ENCODE results near the gene MSH5. TPM values are rescaled to one million over a fixed set of nuclear protein-coding genes. Genes with fewer than 3 reads are reported as not detected.

MSH5 gene
- total RNA-seq, 2 experiments from 2014 or later, result 104 to 218 TPM

- peaks cover 20% of the 10 kb centered on the region for H3K4me1 ChIP-seq (ENCODE audit: insufficient read depth, low read length, poor library complexity, severe bottlenecking)
- intact Hi-C loops (cut with micrococcal nuclease; ENCODE audit: unreplicated experiment), result loop anchor here (2.0 to 10.0 kb wide), 3 partner anchors 24 to 252 kb away; partner anchors contain the start of genes NELFE and SKIC2
- H3K27ac ChIP-seq (ENCODE audit: low read depth, low read length, poor library complexity, severe bottlenecking), result peak overlapping the region; percentile 74
- BruUV-seq (replicated peaks), result TSS peak; percentile 80
- no peak for TF ChIP-seq CTCF (conservative IDR thresholded peaks at IDR 0.05; ENCODE audit: low read length)
- no peak for TF ChIP-seq EZH2phosphoT487 (IDR thresholded peaks at IDR 0.05; ENCODE audit: borderline replicate concordance, low read depth, low read length)
- H3K36me3 ChIP-seq (ENCODE audit: insufficient read depth, low read length), result peaks cover 16% of the 10 kb centered on the region
- no peaks in the 10 kb centered on the region for H3K9me3 ChIP-seq (ENCODE audit: low read length)
- H3K4me3 ChIP-seq (ENCODE audit: low read depth, low read length, poor library complexity, severe bottlenecking), result peak overlapping the region; percentile 78
- ChIA-PET CTCF (ENCODE audit: unreplicated experiment) (no interaction called here), POLR2A (interaction anchor here (0.6 to 0.9 kb wide), 2 partner anchors 69 to 125 kb away, joined by 3 to 4 read pairs; partner anchors contain the start of gene HSPA1B)
- H3K79me2 ChIP-seq (ENCODE audit: insufficient read depth, low read depth, low read length), result peaks cover 14% of the 10 kb centered on the region; the same call in 1 of the 2 replicates
- H3K4me2 ChIP-seq (ENCODE audit: low read length), result peak overlapping the region; percentile 98
- H2AFZ ChIP-seq (ENCODE audit: low read length), result peak overlapping the region; percentile 88
- DNase-seq (ENCODE audit: low spot score), result no peak
- H3K9me2 ChIP-seq (ENCODE audit: insufficient read depth, low read length), result no peaks in the 10 kb centered on the region
- no peaks in the 10 kb centered on the region for H4K20me1 ChIP-seq (ENCODE audit: insufficient read depth, low read length)
These were observed 37.4 kb upstream of the MSH5 start for GRCh38 chr6:31702405-31702818.

GRCh38 chr6:31702819-31703716, 36.7 kb upstream of the MSH5 start, which contains the start of gene ABHD16A:
Gene ABHD16A (minus strand): TSS chr6:31703324. CDS start chr6:31703281, 43 bp downstream.
- Histone ChIP-seq H3K27ac (ENCODE audit: low read depth, low read length, poor library complexity, severe bottlenecking) (peak within 1 kb of the TSS; percentile 74), H3K4me2 (ENCODE audit: low read length) (peak within 1 kb of the TSS; percentile 98), H3K4me1 (ENCODE audit: insufficient read depth, low read length, poor library complexity, severe bottlenecking) (peaks cover 20% of the 10 kb centered on the region), H3K9me3 (ENCODE audit: low read length) (no peaks in the 10 kb centered on the region), H3K36me3 (ENCODE audit: insufficient read depth, low read length) (peaks cover 16% of the 10 kb centered on the region), H4K20me1 (ENCODE audit: insufficient read depth, low read length) (no peaks in the 10 kb centered on the region), H3K4me3 (ENCODE audit: low read depth, low read length, poor library complexity, severe bottlenecking) (peak within 1 kb of the TSS; percentile 78), H3K79me2 (ENCODE audit: insufficient read depth, low read depth, low read length) (peaks cover 14% of the 10 kb centered on the region; the same call in 1 of the 2 replicates), H3K9me2 (ENCODE audit: insufficient read depth, low read length) (no peaks in the 10 kb centered on the region), H2AFZ (ENCODE audit: low read length) (peak within 1 kb of the TSS; percentile 88)
- ChIA-PET CTCF (ENCODE audit: unreplicated experiment) (interaction anchor here (0.9 kb wide), 1 partner anchor 37 kb away, joined by 3 read pairs; the partner anchor contains the start of gene MSH5), POLR2A (interaction anchor here (0.6 to 1.9 kb wide), 10 partner anchors 21 to 752 kb away, joined by 3 to 7 read pairs (median 4); partner anchors contain the start of genes CLIC1, HSPA1B and MSH5)
- DNase-seq (ENCODE audit: low spot score), result peak; percentile 99
- BruUV-seq (replicated peaks), result no TSS peak
- intact Hi-C loops (cut with micrococcal nuclease; ENCODE audit: unreplicated experiment), result loop anchor here (1.0 to 10.0 kb wide), 4 partner anchors 24 to 252 kb away; partner anchors contain the start of genes NELFE and SKIC2
- TF ChIP-seq CTCF (conservative IDR thresholded peaks at IDR 0.05; ENCODE audit: low read length) (no peak), EZH2phosphoT487 (IDR thresholded peaks at IDR 0.05; ENCODE audit: borderline replicate concordance, low read depth, low read length) (no peak)

All from OCI-LY7 (cell line).